CD4-positive, alpha-beta T cell treated with Interleukin-12 subunit alpha and Interleukin-12 subunit beta, for 1 hour (primary cell): ENCODE measurements around the gene ATOH8.

Experiments used
- DNase-seq: peaks from one replicate; pipeline ENCODE4 v3.0.0-alpha.2; 2020

The ATOH8 gene

DNA sequence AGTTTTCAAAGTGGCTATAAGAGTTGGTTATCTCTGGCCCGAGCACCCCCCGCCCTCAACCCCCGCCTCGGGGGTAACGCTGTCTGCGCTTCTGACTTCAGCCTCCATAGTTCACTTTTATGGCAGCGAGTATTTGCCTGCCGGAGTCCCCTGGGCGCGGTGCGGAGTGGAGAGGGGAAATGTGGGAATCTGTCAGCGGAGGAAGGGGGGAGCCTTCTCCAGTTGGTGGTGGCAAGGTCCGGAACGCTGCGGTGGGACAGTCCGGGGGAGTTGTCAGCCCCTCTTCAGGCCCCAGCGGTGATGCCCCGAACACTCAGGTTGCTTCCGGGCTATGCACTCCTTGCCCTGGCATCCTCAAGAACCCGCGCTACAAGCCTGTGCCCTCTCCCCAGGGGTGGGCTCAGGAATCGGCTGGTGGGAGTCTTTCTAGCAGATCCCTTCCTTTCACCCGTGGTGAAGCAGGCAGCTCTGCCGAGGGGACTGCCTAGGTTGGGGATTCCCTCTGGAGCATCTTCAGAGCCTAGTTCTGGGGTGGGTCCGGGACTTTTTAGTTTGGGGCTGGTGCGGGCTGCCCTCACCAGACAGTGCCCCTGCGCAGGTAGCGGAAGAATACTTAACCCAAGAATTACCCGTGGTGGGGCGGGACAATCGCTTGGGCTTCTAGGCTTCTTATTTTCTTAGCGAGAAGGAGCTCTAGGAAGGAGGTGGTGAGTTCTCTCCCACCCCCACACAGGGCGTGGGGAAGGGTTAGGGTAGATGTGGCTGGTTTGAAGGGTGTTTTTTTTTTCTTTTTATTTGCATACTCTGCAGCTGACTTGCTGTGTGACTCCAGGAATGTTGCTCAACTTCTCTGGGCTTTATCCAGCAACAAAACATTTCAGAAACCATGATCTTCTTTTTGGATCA lies 1.6 kb downstream of the ATOH8 start:
- no peak for DNase-seq

DNA sequence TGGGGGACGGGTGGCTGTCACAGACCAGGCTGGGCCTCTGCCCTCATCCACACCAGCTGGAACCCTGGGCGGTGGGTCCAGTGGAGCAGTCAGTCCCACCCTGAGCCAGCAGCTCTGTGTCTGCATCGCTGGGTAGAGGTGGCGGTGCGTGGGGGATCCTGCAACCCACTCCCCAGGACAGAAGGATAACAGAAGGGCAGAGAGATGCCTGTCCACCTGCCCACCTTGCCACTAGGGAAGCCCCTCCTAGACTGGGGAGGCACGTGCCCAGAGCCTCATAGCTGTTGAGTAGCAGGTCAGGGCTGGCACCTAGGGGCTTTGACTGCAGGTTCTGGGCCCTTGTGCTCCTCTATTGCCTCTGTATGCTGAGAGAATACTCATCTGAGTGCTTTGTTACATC lies 2.4 kb downstream of the ATOH8 start:
- DNase-seq: no peak

DNA sequence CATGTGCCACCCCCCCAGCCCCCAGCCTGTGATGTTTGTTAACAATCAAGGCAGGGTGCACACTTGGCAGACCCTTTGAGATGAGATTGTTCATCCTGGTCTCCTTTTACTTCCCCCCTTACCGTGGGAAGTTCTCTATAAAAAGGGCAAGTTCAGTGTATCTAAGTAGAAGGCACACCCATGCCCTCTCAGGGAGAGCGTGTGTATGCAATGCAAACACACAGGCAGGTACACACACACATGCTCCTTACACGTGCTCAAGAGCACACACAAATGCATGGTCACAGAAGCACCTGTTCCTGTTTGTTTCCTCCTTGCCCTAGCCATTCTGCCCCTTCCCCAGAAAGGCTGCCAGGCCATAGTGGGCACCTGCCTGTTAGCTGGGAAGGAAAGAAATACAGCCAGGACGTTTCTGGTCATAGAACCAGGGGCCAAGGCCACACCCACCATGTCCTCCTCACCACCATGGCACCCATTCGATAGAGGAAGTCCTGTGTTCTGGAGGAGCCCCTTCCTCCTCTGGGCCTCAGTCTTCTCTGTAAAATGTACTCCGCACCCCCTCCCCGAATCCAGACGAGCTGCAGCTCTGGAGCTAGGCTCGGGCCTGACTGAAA lies 3.1 kb downstream of the ATOH8 start:
- no peak for DNase-seq

DNA sequence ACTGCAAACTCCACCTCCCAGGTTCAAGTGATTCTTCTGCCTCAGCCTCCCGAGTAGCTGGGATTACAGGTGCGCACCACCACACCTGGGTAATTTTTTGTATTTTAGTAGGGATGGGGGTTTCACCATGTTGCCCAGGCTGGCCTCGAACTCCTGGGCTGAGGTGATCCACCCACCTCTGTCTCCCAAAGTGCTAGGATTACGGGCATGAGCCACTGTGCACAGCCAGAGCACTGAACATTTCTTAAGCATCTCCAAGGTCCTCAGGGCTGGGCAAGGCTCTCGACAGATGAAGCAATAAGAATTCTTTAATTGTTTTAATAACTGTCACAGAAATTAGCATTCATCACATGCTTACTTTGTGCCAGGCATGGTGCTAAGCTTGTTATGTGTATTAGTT lies 4.1 kb downstream of the ATOH8 start:
- no peak for DNase-seq

DNA sequence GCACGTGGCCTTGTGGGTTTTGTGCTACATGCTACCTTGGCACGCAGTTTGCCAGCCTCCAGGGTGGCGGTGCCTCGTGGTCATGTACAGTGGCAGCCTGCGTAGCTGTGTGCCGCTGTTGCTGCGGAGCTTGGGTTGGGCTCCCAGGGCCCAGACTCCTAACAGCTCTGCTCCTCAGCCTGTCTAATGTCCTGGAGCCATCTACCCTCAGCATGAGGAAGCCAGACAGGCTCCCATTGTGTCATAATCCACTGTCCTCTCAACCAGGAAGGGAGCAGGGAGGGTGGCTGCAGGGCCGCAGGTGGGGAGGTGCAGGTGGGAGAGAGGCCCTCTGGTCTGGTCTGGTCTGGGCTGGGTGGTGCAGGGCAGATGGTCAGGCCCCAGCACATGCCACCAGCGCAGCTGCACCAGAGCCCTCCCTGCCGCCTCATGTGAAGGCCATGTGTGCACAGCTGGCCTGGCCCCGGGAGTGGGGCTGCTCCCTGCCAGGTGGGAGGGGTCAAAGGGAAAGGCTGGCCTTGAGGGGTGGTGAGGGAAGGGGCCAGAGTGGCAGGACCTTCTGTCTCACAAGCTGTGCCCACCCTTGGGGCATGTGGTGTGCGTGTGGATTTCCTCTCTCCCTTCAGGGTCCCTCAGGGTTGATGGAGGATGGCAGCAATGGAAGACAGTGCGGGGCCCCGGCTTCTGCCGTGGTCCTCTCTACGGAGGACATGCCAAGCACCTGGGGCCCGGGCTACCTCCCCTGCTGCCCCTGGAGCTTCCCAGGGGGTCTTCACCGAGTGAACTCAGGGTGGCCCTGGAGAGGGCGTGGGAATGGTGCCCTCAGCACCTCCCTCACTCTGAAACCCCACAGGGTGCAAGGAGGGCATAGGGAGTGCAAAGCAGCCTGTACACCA lies 4.8 kb downstream of the ATOH8 start:
- no peak for DNase-seq

DNA sequence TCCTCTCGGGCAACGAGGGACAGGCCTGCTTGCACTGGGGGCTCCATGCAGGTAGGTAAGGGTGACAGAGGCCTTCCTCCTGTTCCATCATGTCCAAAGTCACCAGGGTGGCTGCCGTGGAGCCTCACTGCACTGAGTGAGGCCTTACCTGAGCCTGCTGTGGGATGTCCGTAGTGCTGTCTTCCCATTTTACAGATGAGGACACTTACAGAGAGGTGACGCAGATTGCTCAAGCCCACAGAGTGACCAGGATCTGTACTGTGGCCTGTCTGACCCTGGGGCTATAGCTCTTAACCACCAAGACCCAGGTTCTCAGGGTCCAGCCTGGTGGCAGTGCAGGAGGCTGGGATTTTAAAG lies 5.4 kb downstream of the ATOH8 start:
- DNase-seq: no peak

DNA sequence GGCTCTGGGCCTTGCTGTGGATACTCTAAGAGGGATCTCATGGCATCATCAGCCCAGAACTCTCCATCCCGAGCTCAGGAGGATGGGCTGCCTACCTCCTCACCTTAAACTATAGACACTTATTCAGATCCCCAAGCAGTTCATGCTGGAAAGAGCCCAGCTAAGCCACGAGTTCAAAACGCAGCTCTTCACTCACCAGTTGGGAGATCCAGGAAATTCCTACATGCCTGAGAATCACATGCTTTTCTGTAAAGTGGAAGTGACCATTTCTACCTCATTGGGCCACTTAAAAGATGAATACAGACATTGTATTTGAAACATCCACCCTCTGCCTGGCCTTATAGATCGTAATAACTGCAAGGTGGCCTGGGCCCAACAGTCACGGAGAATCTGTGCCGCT lies 6.6 kb downstream of the ATOH8 start:
- DNase-seq: no peak

DNA sequence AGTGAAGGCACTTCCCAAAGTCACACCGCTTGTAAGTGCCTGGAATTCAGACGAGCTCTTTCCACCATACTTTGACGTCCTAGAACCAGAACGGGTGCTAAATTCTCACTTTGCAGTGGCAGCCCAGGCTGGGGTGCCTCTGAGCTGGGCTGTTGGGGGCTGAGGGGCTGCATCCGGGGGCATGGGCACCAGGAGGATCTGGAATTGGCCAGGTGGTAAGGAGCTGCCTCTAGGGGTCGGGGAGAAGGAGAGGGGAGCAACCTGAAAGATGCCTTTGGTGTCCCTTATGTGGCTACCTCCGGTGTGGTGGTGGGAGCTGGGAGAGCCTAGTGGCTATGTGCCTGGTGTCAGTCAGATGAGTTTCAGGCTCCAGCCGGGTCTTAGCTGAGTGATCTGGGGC lies 7.1 kb downstream of the ATOH8 start:
- DNase-seq: no peak

DNA sequence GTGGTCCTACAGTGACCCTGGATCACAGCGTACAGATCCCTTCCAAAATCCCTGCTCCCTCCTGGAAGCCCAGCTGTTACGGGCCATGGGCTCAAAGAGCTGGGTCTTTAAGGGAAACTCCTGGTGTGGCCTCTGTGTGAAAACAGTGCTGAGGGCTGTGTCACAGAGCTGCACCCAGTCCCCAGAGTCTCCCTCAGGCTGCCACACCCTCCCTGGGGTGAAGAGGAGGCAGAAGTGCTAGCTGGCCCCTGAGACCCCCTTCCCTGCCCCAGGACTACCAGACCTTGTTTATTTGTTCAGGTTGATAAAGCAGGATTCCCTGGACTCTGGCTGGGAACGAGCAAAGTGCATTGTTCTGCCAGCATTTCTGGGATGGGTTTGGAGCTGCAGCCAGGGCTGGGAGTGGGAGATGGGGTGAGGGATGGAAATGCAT lies 7.7 kb downstream of the ATOH8 start:
- DNase-seq: no peak

DNA sequence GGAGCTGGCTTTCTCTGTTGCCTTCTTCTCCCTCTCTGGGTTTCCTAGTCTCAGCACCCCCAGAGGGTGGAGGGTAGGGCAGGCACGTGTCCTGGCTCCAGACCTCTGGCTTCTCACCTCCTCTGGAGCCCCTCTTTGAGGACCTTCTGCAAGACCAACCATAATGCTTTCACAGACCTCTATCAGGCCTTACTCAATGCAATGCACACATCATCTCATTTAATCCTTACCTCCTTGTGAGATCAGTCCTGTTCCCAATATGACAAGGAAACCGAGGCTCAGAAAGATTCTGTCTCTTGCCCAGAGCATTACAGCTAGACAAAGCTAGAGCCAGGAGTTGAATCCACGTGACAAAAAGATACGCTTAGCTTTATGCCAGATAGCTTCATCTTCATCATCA lies 8.2 kb downstream of the ATOH8 start:
- no peak for DNase-seq

DNA sequence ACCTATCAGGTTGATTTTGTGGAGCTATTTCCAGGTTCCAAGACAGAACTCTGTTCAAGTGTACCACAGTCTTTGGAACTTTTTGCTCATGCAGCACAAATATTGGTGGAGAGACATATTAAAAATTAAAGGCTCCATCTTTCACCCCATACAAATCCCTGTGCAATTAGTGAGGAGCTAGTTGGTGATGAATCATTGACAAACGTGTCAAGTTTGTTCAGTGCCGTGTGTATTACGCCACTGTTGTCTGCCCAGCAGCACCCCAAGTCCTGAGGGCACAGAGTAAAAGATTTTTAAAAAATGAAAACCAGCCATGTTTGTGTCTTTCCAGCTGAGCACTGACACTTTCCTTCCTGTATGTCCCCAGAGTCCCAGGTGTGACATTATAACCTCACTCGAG lies 9.3 kb downstream of the ATOH8 start:
- no peak for DNase-seq

DNA sequence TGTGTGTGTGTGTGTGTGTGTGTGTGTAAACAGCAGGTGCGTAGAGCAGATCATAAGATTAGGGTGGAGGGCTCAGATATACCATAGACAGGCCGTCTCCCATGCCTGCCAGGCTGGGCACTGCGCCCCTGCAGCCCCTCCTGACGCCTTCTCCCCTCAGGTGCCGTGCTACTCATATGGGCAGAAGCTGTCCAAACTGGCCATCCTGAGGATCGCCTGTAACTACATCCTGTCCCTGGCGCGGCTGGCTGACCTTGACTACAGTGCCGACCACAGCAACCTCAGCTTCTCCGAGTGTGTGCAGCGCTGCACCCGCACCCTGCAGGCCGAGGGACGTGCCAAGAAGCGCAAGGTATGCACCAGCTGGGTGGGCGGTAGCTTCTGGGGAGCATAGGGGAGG lies 10.0 kb downstream of the ATOH8 start:
- DNase-seq: no peak

DNA sequence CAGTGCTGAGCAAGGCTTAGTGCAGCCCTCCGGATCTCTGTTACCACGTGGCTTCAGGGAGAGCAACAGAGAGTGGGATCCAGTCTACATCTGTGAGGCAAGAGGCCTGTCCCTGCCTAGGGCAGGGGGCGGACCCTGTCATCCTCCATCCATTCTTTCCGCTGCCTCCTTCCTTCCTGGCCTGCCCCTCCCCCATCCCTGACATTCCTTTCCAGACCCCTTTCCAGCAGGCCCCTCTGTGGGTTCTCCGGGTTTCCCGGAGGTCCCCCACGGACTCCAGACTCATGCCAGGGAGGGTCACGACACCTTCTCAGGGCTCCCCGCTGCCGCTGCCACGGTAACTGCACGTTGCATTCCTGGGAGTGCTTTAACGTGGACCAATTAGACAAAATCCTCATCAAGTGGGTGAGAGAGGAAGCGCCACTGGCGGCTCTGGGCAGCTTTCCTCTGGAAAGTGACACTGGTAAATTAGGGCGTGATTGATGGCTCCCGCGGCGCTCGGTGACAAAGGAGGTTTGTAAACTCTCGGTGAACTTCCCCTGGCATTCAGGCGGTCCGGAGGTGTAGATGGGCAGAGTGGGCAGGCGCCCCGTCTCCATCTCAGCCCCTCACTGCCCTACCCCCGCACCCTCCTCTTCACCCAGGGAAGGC lies 11.4 kb downstream of the ATOH8 start:
- DNase-seq: no peak

DNA sequence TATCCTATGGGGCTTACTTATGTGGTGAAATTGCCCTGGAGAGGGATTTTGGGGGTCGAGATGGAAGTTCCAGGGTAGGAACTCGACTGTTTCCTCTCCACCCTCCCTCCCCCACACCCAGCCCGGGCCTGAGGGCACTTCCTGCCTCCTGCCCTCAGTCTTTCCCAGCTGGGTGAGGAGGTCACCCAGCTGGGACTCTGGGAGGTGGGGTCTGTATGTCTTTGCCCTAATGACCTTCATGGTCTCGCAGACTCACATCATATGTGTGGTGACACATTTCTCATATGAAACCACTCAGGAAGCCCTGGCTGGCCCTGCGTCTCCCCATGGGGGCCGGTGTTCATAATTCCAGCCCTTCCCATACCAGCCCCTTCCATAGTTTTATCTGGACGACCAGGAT lies 12.4 kb downstream of the ATOH8 start:
- no peak for DNase-seq

DNA sequence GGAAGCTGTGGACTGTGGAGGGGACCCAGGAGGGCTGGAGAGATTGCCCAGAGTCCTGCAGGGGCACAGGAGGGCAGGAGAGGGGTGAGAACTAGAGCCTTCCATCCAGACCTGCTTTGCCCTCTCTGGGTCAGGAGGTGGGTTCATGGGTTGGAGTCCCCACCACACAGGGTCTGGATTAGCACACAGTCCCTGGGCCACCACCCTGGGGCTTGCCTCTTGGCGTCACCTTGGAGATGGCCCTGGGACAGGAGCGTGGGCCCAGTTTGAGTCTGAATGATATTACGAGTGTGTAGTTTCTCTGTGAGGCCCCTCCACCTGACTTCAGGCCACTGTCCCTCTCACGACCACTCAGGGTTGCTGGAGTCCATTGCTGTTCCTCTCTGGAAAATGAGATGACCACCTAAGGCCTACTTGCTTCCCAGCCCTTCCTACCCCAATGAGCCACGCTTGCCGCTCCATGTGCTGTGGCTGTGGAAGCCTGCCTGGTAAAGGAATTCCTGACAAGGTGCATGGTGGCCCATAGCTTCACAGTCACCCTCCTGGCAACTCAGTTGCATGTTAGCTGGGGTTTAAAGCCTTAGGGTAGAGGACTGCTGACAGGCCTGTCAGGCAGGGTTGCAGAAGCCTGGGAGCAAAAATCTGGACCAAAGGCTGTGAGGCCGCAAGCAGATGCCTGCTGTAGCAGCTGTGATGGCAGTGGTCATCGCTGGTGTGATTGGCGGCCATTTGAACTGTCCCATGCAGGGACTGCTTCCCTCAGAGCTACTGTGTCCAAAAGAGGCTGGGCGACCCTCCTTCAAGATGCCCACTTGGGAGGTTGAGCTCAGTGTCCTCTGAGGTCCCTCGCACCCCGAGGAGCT lies 14.2 kb downstream of the ATOH8 start:
- no peak for DNase-seq

DNA sequence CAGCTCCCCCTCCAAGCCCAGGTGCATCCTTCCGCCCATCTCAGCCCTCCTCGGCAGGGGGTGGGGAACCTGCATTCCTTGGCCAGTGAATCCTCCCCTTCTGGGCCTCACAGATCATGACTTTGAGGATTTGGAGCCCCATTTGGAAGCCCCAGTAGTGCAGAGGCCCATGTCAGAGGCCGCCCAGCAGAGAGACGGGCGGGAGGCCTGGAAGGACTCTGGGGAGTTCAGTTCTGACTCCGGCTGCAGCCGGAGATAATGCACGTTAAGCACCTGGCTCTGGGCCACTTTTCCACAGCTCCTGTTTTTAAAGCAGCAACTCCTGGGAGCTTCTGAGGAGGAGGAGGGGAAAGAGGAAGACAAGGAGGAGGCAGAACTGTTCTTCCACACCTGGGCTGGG lies 14.9 kb downstream of the ATOH8 start:
- DNase-seq: no peak

DNA sequence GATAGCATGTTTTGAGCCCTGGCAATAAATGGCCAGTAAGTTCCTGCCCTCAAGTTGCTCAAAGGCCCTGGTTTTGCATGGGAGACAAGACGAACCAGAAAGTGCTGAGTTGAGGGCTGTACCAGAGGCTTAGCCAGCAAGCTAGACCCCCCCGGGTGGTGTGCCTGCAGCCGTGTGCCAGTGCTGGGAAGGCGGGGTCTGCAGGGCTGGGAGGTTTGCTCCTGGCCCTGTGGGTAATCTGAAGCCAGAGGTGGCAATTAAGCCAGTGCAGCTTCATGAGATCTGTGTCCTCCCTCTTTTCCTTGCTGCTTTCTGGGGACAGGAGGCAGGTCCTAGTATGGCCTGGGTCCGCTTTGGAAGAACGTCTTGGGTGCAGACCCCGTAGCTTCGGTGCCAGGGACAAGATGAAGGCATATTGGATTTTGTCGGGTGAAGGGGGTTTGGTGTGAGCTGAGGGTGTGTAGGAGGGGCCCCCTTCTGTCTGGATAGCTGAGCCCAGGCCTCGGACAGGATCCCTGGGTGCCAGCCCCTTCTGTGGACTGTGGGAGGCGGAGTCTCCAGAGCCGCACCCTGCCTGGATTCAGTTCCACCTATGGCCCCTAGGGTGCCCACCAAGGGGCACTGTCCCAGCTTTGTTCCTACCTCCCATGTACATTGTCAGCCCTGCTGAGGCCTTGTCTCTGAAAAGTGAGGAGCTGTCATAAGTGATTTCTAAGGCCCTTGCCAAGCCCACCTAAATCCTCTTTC lies 15.6 kb downstream of the ATOH8 start:
- no peak for DNase-seq

DNA sequence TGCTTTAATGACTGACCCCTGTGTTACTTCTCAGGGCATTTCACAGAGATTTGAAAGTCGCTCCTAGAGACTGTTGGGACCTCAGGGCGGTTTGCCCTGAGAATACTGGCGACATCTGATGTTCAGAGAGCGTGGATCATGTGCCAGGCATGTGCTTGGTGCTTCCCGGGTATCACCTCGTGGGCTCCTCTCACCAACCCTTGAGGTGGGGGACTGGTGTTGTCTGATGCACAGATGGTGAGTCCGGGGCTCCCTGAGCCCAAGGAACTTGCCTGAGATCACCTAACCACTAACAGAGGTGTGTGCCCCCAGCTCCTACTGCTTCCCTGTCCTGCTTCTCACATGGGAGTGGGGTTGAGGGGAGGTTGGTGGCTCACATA lies 16.2 kb downstream of the ATOH8 start:
- no peak for DNase-seq

DNA sequence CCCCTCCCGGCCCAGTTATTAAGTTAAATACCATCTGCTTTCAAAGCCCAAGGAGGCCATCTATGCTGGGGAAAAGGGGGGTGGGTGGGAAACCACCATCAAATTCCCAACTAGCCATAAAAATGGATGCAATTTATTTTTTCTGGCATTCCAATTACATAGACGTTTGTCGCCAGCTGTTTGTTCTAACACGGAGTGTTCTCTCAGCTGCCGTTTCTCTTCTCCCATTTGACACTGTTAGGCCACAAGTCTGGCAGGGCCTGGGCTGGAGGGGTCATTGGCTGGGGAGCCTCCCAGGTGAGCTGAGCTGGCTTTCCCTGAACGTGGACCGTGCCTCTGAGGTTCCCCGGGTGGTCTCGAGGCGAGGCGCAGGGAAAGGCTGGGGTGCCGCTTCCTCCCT lies 16.6 kb downstream of the ATOH8 start:
- DNase-seq: no peak

DNA sequence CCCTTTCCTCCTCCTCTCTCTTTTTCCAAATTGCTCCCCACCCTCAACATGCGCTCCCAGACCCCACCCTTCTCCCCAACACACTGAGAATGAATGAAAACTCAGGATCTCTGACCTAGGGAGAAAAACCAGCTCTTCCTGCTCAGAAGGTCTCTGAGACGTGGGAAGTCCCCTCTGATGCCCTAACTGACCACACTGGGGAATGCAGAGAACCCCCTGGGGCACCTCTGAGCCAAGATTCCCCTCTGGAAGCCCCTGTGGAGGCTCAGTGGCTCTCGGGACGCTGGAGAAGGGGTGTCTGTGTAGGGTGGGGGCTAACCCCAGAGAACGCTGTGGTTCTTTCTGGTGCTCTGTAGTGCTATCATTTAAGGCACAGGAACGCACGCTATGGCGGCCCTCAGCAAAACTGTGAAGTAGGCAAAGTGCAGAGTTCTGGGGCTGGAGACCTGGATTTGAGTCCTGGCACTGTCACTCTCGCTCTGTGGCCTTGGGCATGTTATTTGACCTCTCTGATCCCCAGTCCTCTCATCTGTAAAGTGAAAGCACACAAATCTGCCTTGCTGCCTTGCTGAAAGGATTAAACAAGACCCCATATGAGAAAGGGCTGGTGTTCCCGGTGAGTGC lies 17.1 kb downstream of the ATOH8 start:
- no peak for DNase-seq

DNA sequence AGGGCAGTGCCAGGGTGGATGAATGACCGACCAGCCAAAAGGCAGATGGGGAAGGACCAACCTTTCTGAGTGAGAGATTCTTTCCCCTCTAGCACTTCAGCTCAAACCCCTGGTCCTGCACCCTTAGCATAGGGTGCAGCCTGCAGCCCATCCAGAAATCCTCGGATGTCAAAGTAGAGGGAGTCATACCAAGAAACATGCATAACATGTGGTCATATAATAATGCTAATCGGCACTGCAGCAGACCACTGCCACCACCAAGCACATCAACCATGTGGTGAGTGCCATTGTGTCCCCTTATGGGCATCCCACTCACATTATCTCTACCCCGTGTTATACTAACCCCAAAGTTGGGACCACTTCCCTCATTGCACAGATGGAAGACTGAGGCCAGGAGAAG lies 17.7 kb downstream of the ATOH8 start:
- no peak for DNase-seq
